IMR-90 (cell line): ENCODE measurements around the gene SLIT2. TPM values are rescaled to one million over a fixed set of nuclear protein-coding genes. Genes with fewer than 3 reads are reported as not detected.

Experiments used
- ATAC-seq: fragments of 200-7000 bp; cut with Tn5 transposase; 2 replicates; pipeline ENCODE4 v1.9.1; 2020; ENCODE audit warnings: low read depth, mild to moderate bottlenecking, moderate library complexity
- BruUV-seq: library from RNA; stranded (reverse); fragments of 400-500 nt; replicated peaks from 2 replicates; lab custom pipeline; 2021; lab: Mats Ljungman, UMichigan
- CTCF ChIA-PET: fragments of 300-600 bp; formaldehyde crosslinking; extraction: SDS; loops from one replicate; lab custom pipeline; 2021; ENCODE audit warnings: antibody characterized with exemption; lab: Yijun Ruan, JAX
- POLR2A ChIA-PET: fragments of 300-600 bp; sonication (Branson Sonifier 250); formaldehyde crosslinking; loops from one replicate; lab custom pipeline; 2022; ENCODE audit warnings: antibody characterized with exemption; ENCODE audit not compliant: unreplicated experiment; lab: Charles Lee
- DNase-seq: peaks from one replicate; pipeline ENCODE4 v3.0.0; 2013
- H2AFZ ChIP-seq: replicated peaks from 2 replicates; pipeline ENCODE3; 2013; ENCODE audit warnings: low read length, mild to moderate bottlenecking; ENCODE audit not compliant: poor library complexity
- H2AK5ac ChIP-seq: 2 replicates; pipeline ENCODE4 v1.6.1; 2013; ENCODE audit warnings: low read depth, low read length, inconsistent platforms
- H2AK9ac ChIP-seq: replicated peaks from 2 replicates; pipeline ENCODE3; 2013; ENCODE audit warnings: mild to moderate bottlenecking, low read depth, low read length, moderate library complexity; ENCODE audit not compliant: poor library complexity
- H2BK120ac ChIP-seq: 2 replicates; pipeline ENCODE4 v1.6.1; 2013; ENCODE audit warnings: low read depth, low read length, inconsistent platforms
- H2BK15ac ChIP-seq: 3 replicates; pipeline ENCODE4 v1.6.1; 2013; ENCODE audit warnings: low read depth, low read length, inconsistent platforms
- H2BK20ac ChIP-seq: 2 replicates; pipeline ENCODE4 v1.6.1; 2013; ENCODE audit warnings: low read depth, mild to moderate bottlenecking, inconsistent platforms, low read length, moderate library complexity
- H2BK5ac ChIP-seq: 2 replicates; pipeline ENCODE4 v1.6.1; 2013; ENCODE audit warnings: mild to moderate bottlenecking, low read depth, low read length, inconsistent platforms; ENCODE audit not compliant: poor library complexity, severe bottlenecking
- H3K14ac ChIP-seq: replicated peaks from 2 replicates; pipeline ENCODE4 v1.6.1; 2013; ENCODE audit warnings: low read depth, low read length, inconsistent platforms
- H3K18ac ChIP-seq: 2 replicates; pipeline ENCODE4 v1.6.1; 2013; ENCODE audit warnings: low read depth, low read length, control low read depth
- H3K23ac ChIP-seq: 2 replicates; pipeline ENCODE4 v1.6.1; 2013; ENCODE audit warnings: low read depth, low read length, inconsistent platforms
- H3K27ac ChIP-seq: 2 replicates; pipeline ENCODE4 v1.5.1; 2013; ENCODE audit warnings: mild to moderate bottlenecking, control low read depth, low read length; ENCODE audit not compliant: insufficient read depth
- H3K27me3 ChIP-seq: 2 replicates; pipeline ENCODE4 v1.6.1; 2013; ENCODE audit warnings: low read length; ENCODE audit not compliant: control insufficient read depth, insufficient read depth
- H3K36me3 ChIP-seq: 2 replicates; pipeline ENCODE4 v1.6.1; 2013; ENCODE audit warnings: low read length, mixed read lengths; ENCODE audit not compliant: control insufficient read depth, insufficient read depth
- H3K4ac ChIP-seq: 2 replicates; pipeline ENCODE4 v1.6.1; 2013; ENCODE audit warnings: low read depth, low read length, inconsistent platforms
- H3K4me1 ChIP-seq: 2 replicates; pipeline ENCODE4 v1.6.1; 2013; ENCODE audit warnings: low read length, mixed read lengths; ENCODE audit not compliant: control insufficient read depth, insufficient read depth
- H3K4me2 ChIP-seq: 2 replicates; pipeline ENCODE4 v1.6.1; 2013; ENCODE audit warnings: low read depth, mild to moderate bottlenecking, control low read depth, low read length, moderate library complexity
- H3K4me3 ChIP-seq: 2 replicates; pipeline ENCODE4 v1.5.1; 2013; ENCODE audit warnings: low read depth, mild to moderate bottlenecking, control low read depth, low read length, moderate library complexity; ENCODE audit not compliant: insufficient read depth
- H3K56ac ChIP-seq: 2 replicates; pipeline ENCODE4 v1.6.1; 2013; ENCODE audit warnings: low read length, inconsistent platforms; ENCODE audit not compliant: insufficient read depth; ENCODE audit errors: extremely low read depth
- H3K79me1 ChIP-seq, 2 experiments: 2 replicates each; pipeline ENCODE4 v1.6.1; 2013; ENCODE audit warnings: low read length in 2 of 2, inconsistent platforms in 1 of 2, low read depth in 1 of 2
- H3K9ac ChIP-seq: 2 replicates; pipeline ENCODE4 v1.6.1; 2013; ENCODE audit warnings: low read depth, low read length, control low read depth
- H3K9me1 ChIP-seq: 2 replicates; pipeline ENCODE4 v1.6.1; 2013; ENCODE audit warnings: low read length, inconsistent platforms; ENCODE audit not compliant: insufficient read depth
- H3K9me3 ChIP-seq: 2 replicates; pipeline ENCODE4 v1.6.1; 2013; ENCODE audit warnings: low read length; ENCODE audit not compliant: control insufficient read depth, insufficient read depth
- H4K20me1 ChIP-seq: 2 replicates; pipeline ENCODE4 v1.6.1; 2013; ENCODE audit warnings: low read length, inconsistent platforms; ENCODE audit not compliant: insufficient read depth
- H4K5ac ChIP-seq: 2 replicates; pipeline ENCODE4 v1.6.1; 2013; ENCODE audit warnings: mild to moderate bottlenecking, low read depth, low read length, control low read depth
- H4K8ac ChIP-seq, 2 experiments: 2 replicates each; pipeline ENCODE4 v1.6.1; 2013; ENCODE audit warnings: low read depth in 2 of 2, low read length in 2 of 2, control low read depth in 1 of 2, inconsistent platforms in 1 of 2
- H4K91ac ChIP-seq: 2 replicates; pipeline ENCODE4 v1.6.1; 2013; ENCODE audit warnings: low read depth, low read length, inconsistent platforms; ENCODE audit not compliant: insufficient read depth
- CEBPB ChIP-seq: IDR thresholded peaks from 2 replicates; pipeline ENCODE4 v1.6.1; 2012; ENCODE audit warnings: low read depth, low read length, improper control_type of control experiment
- CHD1 ChIP-seq: IDR thresholded peaks from 2 replicates; pipeline ENCODE4 v1.6.1; 2012; ENCODE audit warnings: low read depth, low read length, improper control_type of control experiment
- CTCF ChIP-seq: conservative IDR thresholded peaks from 2 replicates; pipeline ENCODE4 v1.5.1; 2012; ENCODE audit warnings: mild to moderate bottlenecking, low read depth, low read length, improper control_type of control experiment
- ELK1 ChIP-seq: fragments of 150-350 bp; IDR thresholded peaks from 2 replicates; pipeline ENCODE4 v1.6.1; 2016; ENCODE audit warnings: low read depth, mild to moderate bottlenecking, low read length, moderate library complexity, borderline replicate concordance
- MAZ ChIP-seq: IDR thresholded peaks from 2 replicates; pipeline ENCODE4 v1.6.1; 2012; ENCODE audit warnings: low read depth, mild to moderate bottlenecking, low read length, improper control_type of control experiment, moderate library complexity, borderline replicate concordance
- MXI1 ChIP-seq: IDR thresholded peaks from 2 replicates; pipeline ENCODE4 v1.6.1; 2012; ENCODE audit warnings: low read depth, mild to moderate bottlenecking, low read length, moderate library complexity, borderline replicate concordance
- NFE2L2 ChIP-seq: fragments of 150-350 bp; IDR thresholded peaks from 2 replicates; pipeline ENCODE4 v1.6.1; 2016; ENCODE audit warnings: low read depth, mild to moderate bottlenecking, low read length
- SMC3 ChIP-seq: fragments of 150-350 bp; IDR thresholded peaks from 2 replicates; pipeline ENCODE4 v1.6.1; 2016; ENCODE audit warnings: low read depth, mild to moderate bottlenecking, antibody characterized with exemption, low read length, moderate library complexity
- USF2 ChIP-seq: fragments of 150-350 bp; IDR thresholded peaks from 2 replicates; pipeline ENCODE4 v1.6.1; 2017; ENCODE audit warnings: mild to moderate bottlenecking, antibody characterized with exemption, low read length, low read depth
- WGBS, 2 experiments: methylation state at CpG; one replicate each; pipeline versions ENCODE4 v1.1.5 to v1.1.7; 2013; ENCODE audit warnings: missing lambda C conversion rate in 2 of 2; ENCODE audit not compliant: insufficient read length in 1 of 2; ENCODE audit errors: extremely low coverage in 2 of 2; 5-methylcytosine and 5-hydroxymethylcytosine counted together
- dilution Hi-C: fragments of 300-500 bp; cut with HindIII; formaldehyde crosslinking; loops from one replicate; pipeline ENCODE4 v1.14.3; 2018; ENCODE audit warnings: low sequenced_read_pairs; ENCODE audit not compliant: unreplicated experiment
- in situ Hi-C: fragments of 300-500 bp; cut with MboI; formaldehyde crosslinking; loops from 3 replicates; pipeline ENCODE4 v1.14.3; 2019; ENCODE audit warnings: low sequenced_read_pairs, inconsistent platforms, mixed read lengths
- intact Hi-C: fragments of 100-400 bp; cut with micrococcal nuclease; formaldehyde crosslinking; loops from 2 replicates; pipeline ENCODE4 v1.10.0; 2022
- polyA plus RNA-seq, 3 experiments: library from polyadenylated mRNA; depleted of rRNA; stranded (reverse); fragments of >200 nt; gene quantifications; 2 replicates each; pipeline ENCODE4 v1.2.3, GENCODE V29; 2012; ENCODE audit warnings: low replicate concordance in 1 of 3
- total RNA-seq: library from RNA; depleted of rRNA; stranded (reverse); fragments of >200 nt; gene quantifications from 2 replicates; pipeline ENCODE4 v1.2.3, GENCODE V29; 2012

Gene SLIT2
- total and polyA plus RNA-seq, 2 of the 4 experiments (the other 2 are of a cell fraction) = 13.6 to 14.3 TPM

GRCh38 chr4:20269320-20269719, 17.6 kb downstream of the SLIT2 start:
- in situ Hi-C loops (no loop called here), dilution Hi-C loops (no loop called here)

More at GRCh38 chr4:20269320-20269719, 17.6 kb downstream of the SLIT2 start:
- Histone ChIP-seq H4K91ac (no peak overlapping the region), H3K4me3 (no peak overlapping the region), H4K5ac (no peak overlapping the region), H2BK15ac (no peak overlapping the region), H3K4me2 (no peak overlapping the region), H3K27me3 (peaks cover 18% of the 10 kb centered on the region), H2AFZ (no peak overlapping the region), H3K9me3 (no peaks in the 10 kb centered on the region), H2AK9ac (no peak overlapping the region), H4K8ac (no peak overlapping the region), H3K79me1 (no peaks in the 10 kb centered on the region), H2BK120ac (no peak overlapping the region), H3K27ac (no peak overlapping the region), H3K14ac (no peak overlapping the region), H3K56ac (no peak overlapping the region), H3K4me1 (no peaks in the 10 kb centered on the region), H3K23ac (no peak overlapping the region), H2BK20ac (no peak overlapping the region), H2BK5ac (no peak overlapping the region), H3K9me1 (no peaks in the 10 kb centered on the region), H2AK5ac (no peak overlapping the region), H3K9ac (no peak overlapping the region), H3K18ac (no peak overlapping the region), H3K4ac (no peak overlapping the region), H4K20me1 (0 out of 2 replicates have a peak, but pooled peaks cover 3% of the 10 kb centered on the region), H3K36me3 (0 out of 2 replicates have a peak, but pooled peaks cover 2% of the 10 kb centered on the region)
- no CpG with 5 or more reads among the region's 1 CpG for WGBS, 2 experiments
- TF ChIP-seq MXI1 (no peak), MAZ (no peak), CTCF (no peak), SMC3 (no peak), CEBPB (no peak), ELK1 (no peak), USF2 (no peak), NFE2L2 (no peak), CHD1 (no peak)
- no peak for DNase-seq
- ChIA-PET POLR2A (no interaction called here), CTCF (interaction anchor here (0.6 kb wide), 1 partner anchor 1061 kb away, joined by 3 read pairs; no protein-coding TSS in a partner anchor)
- intact Hi-C loops = no loop called here
- no TSS peak for BruUV-seq
- no peak for ATAC-seq
